Nephron (organoid): ENCODE data around the gene PRKD3.
A peak's percentile ranks its signal among the peaks of the same experiment; 100 is the strongest.

ENCODE experiments used
- H3K27ac Mint-ChIP-seq, 3 experiments: 2 replicates each; pipeline ENCODE4 v1.8.0; 2020; ENCODE audit warnings: mixed read lengths in 3 of 3, mild to moderate bottlenecking in 2 of 3, moderate library complexity in 1 of 3
- H3K27me3 Mint-ChIP-seq: 2 replicates; pipeline ENCODE4 v1.8.0; 2021; ENCODE audit warnings: low read depth, mild to moderate bottlenecking, moderate library complexity, mixed read lengths
- H3K36me3 Mint-ChIP-seq: 2 replicates; pipeline ENCODE4 v1.8.0; 2020; ENCODE audit warnings: low read depth, mixed read lengths
- H3K4me1 Mint-ChIP-seq: 2 replicates; pipeline ENCODE4 v1.8.0; 2020; ENCODE audit warnings: mixed read lengths
- H3K4me3 Mint-ChIP-seq, 3 experiments: 2 replicates each; pipeline ENCODE4 v1.8.0; 2020; ENCODE audit warnings: mild to moderate bottlenecking in 3 of 3, mixed read lengths in 3 of 3, moderate library complexity in 2 of 3
- H3K9me3 Mint-ChIP-seq: 2 replicates; pipeline ENCODE4 v1.8.0; 2020; ENCODE audit warnings: mixed read lengths
- CTCF ChIP-seq, 3 experiments: fragments of 200-600 bp; sonication (generic); IDR thresholded peaks; one replicate each; pipeline ENCODE4 v1.5.0; 2021; ENCODE audit warnings: antibody characterized with exemption in 3 of 3; ENCODE audit not compliant: unreplicated experiment in 3 of 3

PRKD3 gene

GRCh38 chr2:37323176-37323780 lies 1.4 kb downstream of the PRKD3 start:
- no peak for TF ChIP-seq CTCF (IDR thresholded peaks at IDR 0.05; ENCODE audit: unreplicated experiment in 3 of 3)
- no peaks in the 10 kb centered on the region for H3K36me3 Mint-ChIP-seq
- peaks cover 3% of the 10 kb centered on the region for H3K27me3 Mint-ChIP-seq
- H3K4me3 Mint-ChIP-seq = peak overlapping the region; percentile 98 to 100 (median 100)
- H3K4me1 Mint-ChIP-seq = peaks cover 36% of the 10 kb centered on the region
- no peaks in the 10 kb centered on the region for H3K9me3 Mint-ChIP-seq
- H3K27ac Mint-ChIP-seq = peak overlapping the region; percentile 98 to 100 (median 98)

GRCh38 chr2:37322368-37322767 lies 2.3 kb downstream of the PRKD3 start:
- Mint-ChIP-seq H3K36me3 (no peaks in the 10 kb centered on the region), H3K9me3 (no peaks in the 10 kb centered on the region), H3K27me3 (peaks cover 3% of the 10 kb centered on the region), H3K27ac (no peak overlapping the region), H3K4me1 (peaks cover 44% of the 10 kb centered on the region), H3K4me3 (peak overlapping the region; percentile 37 to 61 (median 43))
- TF ChIP-seq CTCF (IDR thresholded peaks at IDR 0.05; ENCODE audit: unreplicated experiment in 3 of 3) = no peak

- Mint-ChIP-seq H3K36me3 (peaks cover 4% of the 10 kb centered on the region), H3K4me1 (peaks cover 43% of the 10 kb centered on the region), H3K27ac (peak overlapping the region in 1 of 3 experiments; percentile 10), H3K9me3 (no peaks in the 10 kb centered on the region), H3K4me3 (peak overlapping the region; percentile 41 to 55 (median 54)), H3K27me3 (peaks cover 3% of the 10 kb centered on the region)
- TF ChIP-seq CTCF (IDR thresholded peaks at IDR 0.05; ENCODE audit: unreplicated experiment in 3 of 3) = no peak
Observed at GRCh38 chr2:37321029-37321682, 3.5 kb downstream of the PRKD3 start.

GRCh38 chr2:37319754-37320609 lies 4.7 kb downstream of the PRKD3 start:
- Mint-ChIP-seq H3K27me3 (no peaks in the 10 kb centered on the region), H3K9me3 (no peaks in the 10 kb centered on the region), H3K27ac (no peak overlapping the region), H3K36me3 (peaks cover 13% of the 10 kb centered on the region), H3K4me3 (no peak overlapping the region), H3K4me1 (peaks cover 44% of the 10 kb centered on the region)
- TF ChIP-seq CTCF (IDR thresholded peaks at IDR 0.05; ENCODE audit: unreplicated experiment in 3 of 3) = no peak

GRCh38 chr2:37318401-37318800 lies 6.2 kb downstream of the PRKD3 start:
- Mint-ChIP-seq H3K4me3 (no peak overlapping the region), H3K4me1 (peaks cover 38% of the 10 kb centered on the region), H3K9me3 (no peaks in the 10 kb centered on the region), H3K27ac (peak overlapping the region in 2 of 3 experiments; percentile 0 to 3), H3K27me3 (no peaks in the 10 kb centered on the region), H3K36me3 (peaks cover 22% of the 10 kb centered on the region)
- TF ChIP-seq CTCF (IDR thresholded peaks at IDR 0.05; ENCODE audit: unreplicated experiment in 3 of 3) = no peak
